ENCODE data around the gene GRM5.

GRM5 gene

DNA sequence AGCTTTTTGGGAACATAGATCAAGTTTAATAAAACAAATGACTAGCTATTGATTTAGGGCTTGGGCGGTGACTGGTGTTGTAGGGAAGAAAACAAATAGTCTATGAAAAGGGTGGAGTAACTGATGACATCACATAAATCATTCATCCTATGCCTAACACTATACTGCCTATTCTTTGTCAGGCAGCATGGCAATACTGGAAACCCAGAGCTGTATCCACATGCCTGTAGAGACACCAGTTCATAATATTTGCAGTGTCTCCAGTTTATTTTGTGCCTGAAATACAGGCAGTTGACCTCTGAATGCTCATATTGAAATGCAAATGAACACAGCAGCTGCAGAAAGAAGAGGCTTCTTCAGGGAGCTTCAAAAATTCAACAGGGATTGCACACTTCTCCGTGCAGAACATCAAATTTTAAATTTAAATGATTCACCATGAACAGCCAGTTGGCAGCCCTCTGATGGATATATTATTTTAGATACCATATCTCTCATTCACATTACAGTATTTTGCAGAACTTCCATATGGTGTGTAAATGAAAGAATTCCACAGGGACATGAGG is 445.1 kb downstream of the GRM5 start:
- DNase-seq (ENCODE audit: low read depth): no peak
- H3K4me3 ChIP-seq (ENCODE audit: low read depth, low read length): no peak overlapping the region
- TF ChIP-seq, protein P1, sequence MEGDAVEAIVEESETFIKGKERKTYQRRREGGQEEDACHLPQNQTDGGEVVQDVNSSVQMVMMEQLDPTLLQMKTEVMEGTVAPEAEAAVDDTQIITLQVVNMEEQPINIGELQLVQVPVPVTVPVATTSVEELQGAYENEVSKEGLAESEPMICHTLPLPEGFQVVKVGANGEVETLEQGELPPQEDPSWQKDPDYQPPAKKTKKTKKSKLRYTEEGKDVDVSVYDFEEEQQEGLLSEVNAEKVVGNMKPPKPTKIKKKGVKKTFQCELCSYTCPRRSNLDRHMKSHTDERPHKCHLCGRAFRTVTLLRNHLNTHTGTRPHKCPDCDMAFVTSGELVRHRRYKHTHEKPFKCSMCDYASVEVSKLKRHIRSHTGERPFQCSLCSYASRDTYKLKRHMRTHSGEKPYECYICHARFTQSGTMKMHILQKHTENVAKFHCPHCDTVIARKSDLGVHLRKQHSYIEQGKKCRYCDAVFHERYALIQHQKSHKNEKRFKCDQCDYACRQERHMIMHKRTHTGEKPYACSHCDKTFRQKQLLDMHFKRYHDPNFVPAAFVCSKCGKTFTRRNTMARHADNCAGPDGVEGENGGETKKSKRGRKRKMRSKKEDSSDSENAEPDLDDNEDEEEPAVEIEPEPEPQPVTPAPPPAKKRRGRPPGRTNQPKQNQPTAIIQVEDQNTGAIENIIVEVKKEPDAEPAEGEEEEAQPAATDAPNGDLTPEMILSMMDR (IDR thresholded peaks at IDR 0.05; ENCODE audit: insufficient read depth, low read depth, low read length, missing control alignments): no peak

DNA sequence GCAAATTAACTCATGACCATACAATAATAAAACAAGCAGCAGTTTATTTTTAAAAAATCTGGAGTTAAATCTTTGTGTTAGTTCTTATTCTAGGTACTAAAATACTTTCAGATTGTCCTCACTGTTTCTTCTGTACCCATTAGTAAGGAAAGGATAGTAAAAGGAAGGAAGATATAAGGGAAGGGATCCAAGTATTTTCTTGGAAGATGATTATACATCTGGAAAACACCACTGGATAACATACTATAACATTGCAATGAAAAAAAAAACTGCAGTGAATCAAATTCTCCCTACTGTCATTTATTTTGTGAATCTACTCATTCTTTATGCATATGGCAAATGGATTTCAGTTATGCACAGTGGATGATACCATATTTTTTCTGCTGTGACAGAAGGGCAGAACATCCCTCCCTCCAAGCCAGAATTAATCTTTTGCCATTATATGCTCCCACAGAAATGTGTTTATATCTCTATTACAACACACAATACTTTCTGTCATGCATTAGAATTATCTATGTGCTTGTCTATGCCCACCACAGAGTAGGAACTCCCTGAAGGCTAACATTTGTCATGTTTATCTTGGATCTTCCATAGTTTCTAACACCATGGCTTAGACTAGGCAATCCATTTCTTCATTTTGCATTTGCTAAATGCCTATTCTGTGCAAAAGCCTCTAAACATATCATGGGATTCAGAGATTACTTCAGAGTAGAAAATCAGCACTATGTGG is 446.0 kb downstream of the GRM5 start:
- TF ChIP-seq, protein P1 (IDR thresholded peaks at IDR 0.05; ENCODE audit: insufficient read depth, low read depth, low read length, missing control alignments): no peak
- no peak overlapping the region for H3K4me3 ChIP-seq (ENCODE audit: low read depth, low read length)
- no peak for DNase-seq (ENCODE audit: low read depth)

DNA sequence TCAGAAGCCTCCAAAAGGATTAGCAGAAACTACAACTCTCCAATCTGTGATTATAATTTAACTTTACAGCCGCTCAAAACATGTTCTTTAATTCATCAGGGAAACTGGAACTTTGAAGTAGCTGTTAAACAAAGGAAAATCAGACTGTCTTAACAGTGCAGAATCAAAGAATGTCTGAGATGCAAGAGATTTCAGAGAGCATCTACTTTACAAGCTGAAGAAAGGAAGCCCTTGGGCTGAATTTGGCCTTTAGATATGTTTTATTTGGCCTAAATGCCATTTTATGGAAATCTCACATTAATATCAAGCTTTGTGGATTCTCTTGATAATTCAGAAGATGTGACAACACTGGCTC is 446.7 kb downstream of the GRM5 start:
- no peak for DNase-seq (ENCODE audit: low read depth)
- TF ChIP-seq, protein P1 (IDR thresholded peaks at IDR 0.05; ENCODE audit: insufficient read depth, low read depth, low read length, missing control alignments): no peak
- H3K4me3 ChIP-seq (ENCODE audit: low read depth, low read length): no peak overlapping the region

DNA sequence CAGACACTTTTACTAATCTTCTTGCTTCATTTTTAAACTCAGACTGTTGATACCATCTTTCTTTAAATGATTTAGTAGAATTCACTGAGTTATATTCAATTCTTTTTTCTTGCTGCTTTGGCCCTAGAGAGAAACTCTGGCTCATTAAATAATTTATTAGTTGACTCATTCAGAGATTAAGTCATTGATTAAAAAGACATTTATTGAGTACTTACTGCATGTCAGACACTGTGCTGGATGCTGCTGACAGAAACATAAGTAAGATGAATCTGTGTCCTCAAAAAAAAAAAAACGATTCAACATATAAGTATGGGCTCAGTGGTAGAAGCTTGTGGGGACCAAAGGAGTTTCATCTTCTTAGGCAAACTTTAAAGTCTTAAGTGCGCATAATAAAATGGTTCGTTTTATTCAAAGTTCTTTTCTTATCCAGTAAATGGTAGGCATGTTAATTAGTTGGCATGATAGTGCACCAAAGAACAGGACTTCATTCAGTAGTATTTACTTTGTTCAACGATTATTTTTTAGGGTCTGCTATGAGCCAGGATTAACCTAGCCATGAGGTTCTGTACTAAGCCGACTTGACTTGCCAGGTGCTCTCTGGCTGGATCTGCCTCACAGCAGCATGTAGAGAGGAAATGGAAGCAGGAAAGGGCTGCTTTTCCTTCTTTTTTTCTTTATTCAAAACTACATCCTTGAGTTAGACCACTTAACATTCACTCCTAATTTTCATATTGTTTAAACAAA is 447.3 kb downstream of the GRM5 start:
- TF ChIP-seq, protein P1 (IDR thresholded peaks at IDR 0.05; ENCODE audit: insufficient read depth, low read depth, low read length, missing control alignments): no peak
- H3K4me3 ChIP-seq (ENCODE audit: low read depth, low read length): no peak overlapping the region
- DNase-seq (ENCODE audit: low read depth): no peak

DNA sequence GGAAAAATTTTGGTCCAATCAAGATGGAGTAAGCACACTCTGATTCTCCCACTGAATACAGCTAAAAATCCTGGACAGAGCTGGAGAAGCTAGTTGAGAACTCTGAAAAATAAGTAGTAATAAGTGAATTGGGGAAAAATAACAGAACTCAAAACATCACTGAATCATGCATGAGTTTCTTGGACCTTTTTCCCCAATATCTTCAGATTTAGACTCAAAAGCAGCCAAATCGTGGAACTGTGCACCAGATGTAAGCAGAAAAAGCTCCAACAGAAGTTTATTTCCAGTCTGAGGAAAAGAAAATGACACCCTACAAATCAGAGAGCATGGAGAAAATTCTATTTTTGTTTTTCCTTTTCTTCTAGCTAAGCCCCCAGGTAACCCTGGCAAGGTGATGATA is 448.6 kb downstream of the GRM5 start:
- no peak overlapping the region for H3K4me3 ChIP-seq (ENCODE audit: low read depth, low read length)
- TF ChIP-seq, protein P1 (IDR thresholded peaks at IDR 0.05; ENCODE audit: insufficient read depth, low read depth, low read length, missing control alignments): no peak

DNA sequence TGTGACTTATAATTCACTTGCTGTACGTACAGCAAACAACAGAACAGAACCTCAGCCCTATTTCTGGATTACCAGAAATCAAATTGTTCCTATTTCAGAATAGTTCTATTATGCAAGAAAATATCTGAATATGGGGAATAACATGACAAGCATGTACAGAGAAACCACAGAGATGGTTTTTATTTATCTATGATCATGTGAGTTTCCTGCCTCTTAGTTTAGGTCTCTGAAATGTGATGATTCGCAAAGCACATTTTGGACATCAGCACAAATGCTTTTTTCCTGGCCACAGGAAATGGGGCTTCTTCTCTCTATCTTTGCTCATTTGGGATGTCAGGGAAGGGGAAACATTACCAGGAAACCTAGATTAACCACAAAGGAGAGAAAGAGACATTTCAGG is 461.5 kb downstream of the GRM5 start:
- no peak overlapping the region for H3K4me3 ChIP-seq (ENCODE audit: low read depth, low read length)
- TF ChIP-seq, protein P1 (IDR thresholded peaks at IDR 0.05; ENCODE audit: insufficient read depth, low read depth, low read length, missing control alignments): no peak
- DNase-seq (ENCODE audit: low read depth): no peak

More for the DNA sequence above, 448.6 kb downstream of the GRM5 start:
- no peak for DNase-seq (ENCODE audit: low read depth)
